GM21576 (cell line): ENCODE data around the gene SLCO4C1.
A peak's percentile ranks its signal among the peaks of the same experiment; 100 is the strongest.
"Not testable (repeated sequence)": the region's sequence is repeated elsewhere in the genome, so short reads cannot be mapped to it uniquely, and the experiment has no call there.

Experiments
- ATAC-seq: cut with Tn5 transposase; IDR thresholded peaks from one replicate; pipeline ENCODE4 v1.9.1; 2021; ENCODE audit warnings: mild to moderate bottlenecking, moderate library complexity; ENCODE audit not compliant: unreplicated experiment

The SLCO4C1 gene

GRCh38 chr5:102296178-102296817 lies at the start of gene SLCO4C1:
Gene SLCO4C1 (minus strand): TSS chr5:102296284. CDS start chr5:102296262, 22 bp downstream.
- peak; percentile 98 for ATAC-seq

- ATAC-seq, result no peak
These were observed 45.7 kb upstream of the SLCO4C1 start for GRCh38 chr5:102341681-102342288.

GRCh38 chr5:102324714-102325113 lies 28.6 kb upstream of the SLCO4C1 start:
- no peak for ATAC-seq

GRCh38 chr5:102318801-102319200 lies 22.7 kb upstream of the SLCO4C1 start:
- ATAC-seq, result not testable (repeated sequence)

- ATAC-seq, result no peak
These were observed 18.2 kb upstream of the SLCO4C1 start for GRCh38 chr5:102314328-102314727.

GRCh38 chr5:102313912-102314311 lies 17.8 kb upstream of the SLCO4C1 start:
- ATAC-seq, result no peak

- ATAC-seq, result no peak
These were observed 16.7 kb upstream of the SLCO4C1 start for GRCh38 chr5:102312586-102313370.

GRCh38 chr5:102309586-102309985 lies 13.5 kb upstream of the SLCO4C1 start:
- no peak for ATAC-seq

GRCh38 chr5:102307232-102307631 lies 11.1 kb upstream of the SLCO4C1 start:
- ATAC-seq, result no peak

- ATAC-seq, result no peak
These were observed 10.0 kb upstream of the SLCO4C1 start for GRCh38 chr5:102306121-102306520.

- ATAC-seq, result peak; percentile 7
These were observed 428 bp downstream of the SLCO4C1 start for GRCh38 chr5:102295534-102296177.

- no peak for ATAC-seq
These were observed 1.1 kb downstream of the SLCO4C1 start for GRCh38 chr5:102294886-102295395.

- no peak for ATAC-seq
These were observed 6.1 kb downstream of the SLCO4C1 start for GRCh38 chr5:102290004-102290403.

GRCh38 chr5:102289251-102289899 lies 6.7 kb downstream of the SLCO4C1 start:
- no peak for ATAC-seq

- ATAC-seq, result no peak
These were observed 7.5 kb downstream of the SLCO4C1 start for GRCh38 chr5:102288630-102289029.

- ATAC-seq, result no peak
These were observed 9.6 kb downstream of the SLCO4C1 start for GRCh38 chr5:102286476-102286875.

- no peak for ATAC-seq
These were observed 12.8 kb downstream of the SLCO4C1 start for GRCh38 chr5:102283102-102283797.

GRCh38 chr5:102279711-102280110 lies 16.4 kb downstream of the SLCO4C1 start:
- ATAC-seq, result no peak

- no peak for ATAC-seq
These were observed 17.9 kb downstream of the SLCO4C1 start for GRCh38 chr5:102278231-102278630.

- ATAC-seq, result no peak
These were observed 18.9 kb downstream of the SLCO4C1 start for GRCh38 chr5:102277144-102277543.
